GM18498 (cell line): ENCODE measurements around the gene NFS1.
"Not testable (repeated sequence)": the region's sequence is repeated elsewhere in the genome, so short reads cannot be mapped to it uniquely, and the experiment has no call there.

ENCODE experiments used
- ATAC-seq: cut with Tn5 transposase; IDR thresholded peaks from one replicate; pipeline ENCODE4 v1.9.1; 2021; ENCODE audit warnings: mild to moderate bottlenecking, moderate library complexity; ENCODE audit not compliant: unreplicated experiment

NFS1 gene

DNA sequence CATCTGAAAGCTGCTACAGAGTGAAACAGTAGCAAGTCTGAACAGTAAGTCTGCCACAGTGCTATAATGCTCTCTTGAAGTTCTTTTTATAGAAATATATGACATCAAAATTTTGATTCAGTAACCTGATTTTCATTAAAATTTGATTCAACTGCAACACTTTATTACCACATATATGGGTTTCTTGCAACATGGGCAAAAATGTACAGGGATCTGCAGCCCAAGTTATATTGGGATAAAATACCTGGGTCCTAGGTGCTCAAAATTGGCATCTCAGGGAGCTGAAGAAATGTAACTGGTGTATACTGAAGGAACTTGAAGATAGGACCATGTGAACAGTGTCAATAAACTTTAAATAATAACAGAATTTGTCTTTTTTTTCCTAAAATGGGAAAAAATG lies 10.9 kb upstream of the NFS1 start:
- ATAC-seq, result no peak

GRCh38 chr20:35709259-35709658 lies 10.1 kb upstream of the NFS1 start:
- ATAC-seq, result no peak

- no peak for ATAC-seq
These were observed 9.3 kb upstream of the NFS1 start for GRCh38 chr20:35708502-35708901.

- not testable (repeated sequence) for ATAC-seq
These were observed 7.7 kb upstream of the NFS1 start for GRCh38 chr20:35706591-35707529.

- ATAC-seq, result not testable (repeated sequence)
These were observed 6.7 kb upstream of the NFS1 start for GRCh38 chr20:35705894-35706293.

DNA sequence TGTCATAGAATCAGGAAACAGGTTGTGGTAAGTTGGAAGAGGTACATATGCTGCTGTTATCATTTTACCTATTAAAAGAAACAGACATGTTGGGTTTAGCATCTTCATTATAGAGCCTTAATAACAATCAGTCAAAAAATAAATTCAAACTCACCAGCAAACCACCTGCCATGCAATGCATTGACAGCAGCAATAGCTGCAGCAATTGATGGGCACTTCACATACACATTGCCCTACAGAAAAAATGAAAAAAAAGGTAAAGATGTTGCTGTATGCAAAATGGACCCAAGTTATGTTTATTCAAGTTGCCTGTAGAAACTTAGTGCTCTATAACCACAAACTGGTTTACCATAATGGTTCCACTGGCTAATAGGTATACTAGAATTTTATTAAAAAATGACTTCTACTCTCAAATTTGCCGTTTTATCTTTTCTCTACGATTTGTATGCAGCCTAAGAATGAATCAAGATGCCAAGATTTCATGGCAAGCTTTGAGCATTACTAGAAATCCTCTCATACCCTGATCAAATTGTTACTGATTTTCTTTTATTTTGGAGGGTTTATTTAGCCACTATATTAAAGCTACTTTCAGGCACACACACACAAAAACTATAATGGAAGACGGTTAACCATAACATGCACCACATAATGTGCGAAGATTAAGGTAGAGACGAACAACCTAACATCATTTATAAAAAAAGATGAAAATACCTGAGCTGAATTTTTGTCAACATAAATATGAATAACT lies 5.5 kb upstream of the NFS1 start:
- no peak for ATAC-seq

GRCh38 chr20:35702824-35703695 lies 3.9 kb upstream of the NFS1 start:
- ATAC-seq, result no peak

DNA sequence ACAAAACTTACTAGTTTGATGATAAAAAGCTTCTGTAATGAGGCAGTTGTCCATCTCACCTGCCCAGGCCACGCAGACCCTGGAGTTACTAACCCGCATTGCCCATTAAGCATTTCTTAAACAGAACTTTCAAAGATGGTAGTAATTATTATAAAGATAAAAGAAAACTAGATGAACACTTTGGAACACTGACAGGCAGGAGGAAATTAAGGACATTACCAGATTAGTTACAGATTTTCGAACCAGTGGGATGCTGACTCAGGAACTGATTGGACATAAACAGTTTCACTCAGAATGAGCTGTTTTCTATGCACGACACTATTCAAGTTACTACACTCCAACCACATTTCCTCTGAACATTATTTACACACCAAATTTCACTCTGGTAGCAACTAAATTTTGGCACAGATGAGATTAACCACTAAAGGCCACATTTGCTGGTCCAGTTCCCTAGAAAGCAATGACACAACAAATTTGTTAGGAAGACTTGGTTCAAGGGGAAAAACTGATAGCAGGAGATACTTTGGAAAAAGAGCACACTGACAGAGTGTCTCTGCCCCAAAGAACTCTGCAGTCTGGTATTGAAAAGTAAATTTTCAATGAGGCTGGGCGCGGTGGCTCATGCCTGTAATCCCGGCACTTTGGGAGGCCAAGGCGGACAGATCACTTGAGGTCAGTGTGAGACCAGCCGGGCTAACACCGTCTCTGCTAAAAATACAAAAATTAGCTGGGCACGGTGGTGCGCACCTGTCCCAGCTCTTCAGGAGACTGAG lies 3.1 kb upstream of the NFS1 start:
- ATAC-seq, result no peak

GRCh38 chr20:35700625-35701148 lies 1.5 kb upstream of the NFS1 start:
- ATAC-seq, result no peak

DNA sequence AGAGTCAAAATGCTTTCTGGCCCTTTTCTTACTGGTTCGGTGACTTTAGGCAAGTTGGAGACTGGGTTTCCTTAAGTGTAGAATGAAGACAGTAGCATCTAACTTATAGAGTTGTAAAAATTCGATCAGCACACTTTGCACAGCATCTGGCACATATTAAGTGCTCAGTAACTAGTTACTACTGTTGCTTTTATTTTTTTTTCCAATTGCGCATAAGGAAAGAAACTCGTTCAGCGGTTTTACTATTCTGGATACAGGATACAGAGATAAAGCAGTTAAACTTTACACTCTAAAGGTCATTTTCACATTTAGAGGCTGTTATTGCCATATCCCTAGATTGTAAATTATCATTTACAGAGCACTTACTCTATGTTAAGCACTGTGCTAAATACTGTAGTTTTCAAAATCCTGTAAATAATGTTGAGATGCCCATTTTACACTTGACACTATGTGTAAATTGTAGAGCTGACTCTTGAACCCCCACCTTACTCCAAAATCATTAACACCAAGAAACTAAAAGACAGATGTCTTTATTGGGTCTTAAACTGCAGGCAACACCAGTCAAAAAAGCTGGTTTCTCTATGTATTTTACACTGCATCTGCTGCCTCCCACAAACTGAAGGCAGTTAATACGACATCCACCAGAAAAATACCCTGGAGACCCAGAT lies 939 bp upstream of the NFS1 start:
- no peak for ATAC-seq

DNA sequence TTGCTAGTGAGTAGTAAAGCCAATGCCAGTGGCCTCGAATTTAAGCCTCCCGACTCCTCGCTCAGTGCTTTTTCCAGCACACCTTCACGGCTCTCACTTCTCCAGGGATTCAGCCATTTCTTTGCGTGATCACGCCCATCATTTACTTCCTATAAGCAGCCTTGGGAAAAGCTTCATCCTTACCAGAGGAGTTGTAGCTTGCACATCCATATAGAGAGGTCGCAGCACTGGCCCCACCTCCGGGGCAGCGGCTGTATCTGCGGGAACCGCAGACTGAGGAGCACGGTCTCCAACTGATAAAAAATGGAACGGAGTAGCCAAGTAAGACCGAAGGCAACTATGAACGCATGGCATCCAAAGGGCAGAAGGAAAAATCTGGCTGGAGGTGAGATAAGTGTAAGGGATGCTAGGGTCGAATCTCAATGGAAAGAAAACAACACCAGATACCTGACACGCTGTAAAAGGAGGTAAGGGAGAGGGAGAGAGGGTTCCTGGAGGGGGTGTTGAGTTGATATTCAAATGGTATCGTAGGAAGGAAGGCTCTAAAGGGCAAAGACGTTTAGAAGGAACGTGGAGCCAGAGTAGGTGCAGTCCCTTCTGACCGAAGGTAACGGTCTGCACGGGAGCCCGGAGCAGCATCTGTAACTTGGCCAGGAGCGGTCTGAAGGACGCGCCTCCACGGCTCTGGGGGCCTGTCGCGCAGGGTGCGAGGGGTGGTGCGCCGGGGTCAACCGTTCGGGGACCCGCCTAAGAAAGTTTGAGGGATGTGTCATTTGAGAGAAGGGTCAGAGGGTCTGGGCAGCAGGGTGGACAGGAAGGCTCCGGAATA lies 640 bp downstream of the NFS1 start:
- peak; percentile 32 for ATAC-seq

DNA sequence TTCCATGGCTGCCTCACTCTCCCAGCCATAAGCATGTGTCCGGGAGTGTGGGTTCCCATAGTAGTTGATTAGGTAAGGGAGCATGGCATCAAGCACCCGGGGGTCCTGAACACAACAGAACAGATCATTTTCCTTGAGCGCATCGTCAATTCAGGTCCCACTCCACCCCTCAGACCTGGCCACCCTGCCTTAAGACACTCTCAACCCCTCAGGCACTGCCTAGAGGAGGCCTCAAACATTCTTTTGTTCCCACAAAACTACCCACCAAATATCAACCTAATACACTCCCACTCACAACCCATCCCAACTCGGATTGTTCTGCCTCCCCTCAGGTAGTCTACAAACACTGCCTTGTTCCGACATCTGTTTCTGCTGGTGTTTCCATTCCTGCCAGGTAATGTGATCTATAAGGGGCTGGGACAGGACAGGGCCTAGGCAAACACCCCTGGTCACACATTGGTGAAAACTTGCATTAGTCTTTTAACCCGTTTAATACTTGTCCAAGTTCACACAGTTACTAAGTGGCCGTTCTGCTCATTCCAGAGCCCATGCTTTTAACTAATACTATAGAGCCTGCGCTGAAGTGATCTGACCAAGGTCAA lies 1.4 kb downstream of the NFS1 start:
- no peak for ATAC-seq

DNA sequence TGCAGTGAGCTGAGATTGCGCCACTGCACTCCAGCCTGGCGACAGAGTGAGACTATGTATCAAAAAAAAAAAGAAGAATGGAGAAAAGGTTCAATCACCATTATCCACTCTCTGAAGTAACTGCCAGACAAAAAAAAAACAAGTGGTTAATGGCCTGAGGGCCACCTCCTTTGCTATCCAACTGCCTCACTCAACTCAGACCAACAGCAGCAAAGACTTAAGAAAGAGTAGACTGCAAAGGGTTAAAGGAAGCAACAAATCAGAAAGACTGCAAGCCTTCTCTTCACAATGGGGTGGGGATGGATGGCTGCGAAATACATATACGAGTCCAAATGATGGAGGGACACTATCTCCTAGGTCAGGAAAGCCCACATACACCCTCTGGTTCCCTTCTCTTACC lies 3.2 kb downstream of the NFS1 start:
- no peak for ATAC-seq

DNA sequence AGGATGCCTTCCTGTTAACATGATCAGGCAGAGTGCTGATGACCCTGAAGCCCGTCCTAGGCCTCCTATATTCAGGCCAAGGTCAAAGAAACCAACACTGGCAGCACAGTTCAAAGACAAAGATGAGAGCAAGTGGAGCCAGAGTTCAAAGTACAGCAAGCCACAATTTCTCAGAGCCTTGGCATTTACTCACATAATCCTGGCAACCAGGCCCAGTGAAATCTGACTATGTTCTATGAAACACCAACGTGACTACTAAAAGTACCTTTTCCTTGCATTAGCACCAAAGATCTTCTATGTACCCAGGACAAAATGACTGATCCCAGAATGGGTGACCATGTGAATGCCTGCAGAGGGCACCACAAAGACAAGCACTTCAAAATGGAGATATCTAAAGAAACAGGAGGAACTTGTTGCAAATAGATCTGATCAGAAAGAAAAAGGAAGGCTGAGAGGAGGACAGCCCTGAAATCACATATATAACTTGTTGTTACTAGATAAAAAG lies 3.9 kb downstream of the NFS1 start:
- no peak for ATAC-seq

GRCh38 chr20:35690265-35690664 lies 8.9 kb downstream of the NFS1 start:
- ATAC-seq, result no peak

GRCh38 chr20:35686872-35687271 lies 12.3 kb downstream of the NFS1 start:
- not testable (repeated sequence) for ATAC-seq

GRCh38 chr20:35685368-35685767 lies 13.8 kb downstream of the NFS1 start:
- not testable (repeated sequence) for ATAC-seq

DNA sequence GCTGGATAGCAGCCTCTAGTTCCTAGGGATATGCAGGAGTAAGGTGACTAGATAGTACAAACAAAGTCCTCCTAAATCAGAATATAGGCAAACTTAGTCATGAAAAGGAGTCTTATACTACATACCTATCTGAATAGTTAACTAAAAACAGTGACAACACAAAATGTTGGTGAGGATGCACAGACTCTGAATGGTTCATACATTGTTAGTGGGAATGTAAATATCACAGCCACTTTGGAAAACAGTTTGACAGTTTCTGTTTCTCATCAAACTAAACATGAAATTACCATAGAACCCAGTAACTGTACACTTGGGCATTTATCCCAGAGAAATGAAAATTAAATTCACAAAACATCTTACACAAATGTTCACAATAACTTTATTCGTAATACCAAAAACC lies 17.2 kb downstream of the NFS1 start:
- ATAC-seq, result no peak
